ENCODE measurements around the gene CACNA2D3.

CACNA2D3 gene

GRCh38 chr3:54663501-54664011, 541.2 kb downstream of the CACNA2D3 start:
- TF ChIP-seq PAX5 (IDR thresholded peaks at IDR 0.05; ENCODE audit: insufficient read depth, low read length, severe bottlenecking) = no peak
- DNase-seq (ENCODE audit: insufficient read length, low spot score) (no peak), FAIRE-seq (no peak)

- DNase-seq (ENCODE audit: insufficient read length, low spot score) (no peak), FAIRE-seq (no peak)
- TF ChIP-seq POLR2AphosphoS5 (IDR thresholded peaks at IDR 0.05; ENCODE audit: low read depth, low read length) (no peak), POU2F2 (IDR thresholded peaks at IDR 0.05; ENCODE audit: low read depth, low read length) (no peak), PAX5 (IDR thresholded peaks at IDR 0.05; ENCODE audit: insufficient read depth, low read length, severe bottlenecking) (no peak), TAF1 (IDR thresholded peaks at IDR 0.05; ENCODE audit: low read depth, low read length) (no peak), POLR2A (IDR thresholded peaks at IDR 0.05; ENCODE audit: low read depth, low read length) (no peak), SPI1 (IDR thresholded peaks at IDR 0.05; ENCODE audit: low read depth, low read length) (no peak)
Observed at GRCh38 chr3:54665016-54665600, 542.8 kb downstream of the CACNA2D3 start.

- TF ChIP-seq TAF1 (IDR thresholded peaks at IDR 0.05; ENCODE audit: low read depth, low read length) = no peak
- no peak for TF ChIP-seq SPI1 (IDR thresholded peaks at IDR 0.05; ENCODE audit: low read depth, low read length)
- TF ChIP-seq PAX5 (IDR thresholded peaks at IDR 0.05; ENCODE audit: insufficient read depth, low read length, severe bottlenecking) = no peak
- DNase-seq (ENCODE audit: insufficient read length, low spot score) = no peak
- no peak for FAIRE-seq
Observed at GRCh38 chr3:54668236-54668635, 545.9 kb downstream of the CACNA2D3 start.

GRCh38 chr3:54670201-54671000, 548.0 kb downstream of the CACNA2D3 start:
- FAIRE-seq = no peak
- DNase-seq (ENCODE audit: insufficient read length, low spot score) = no peak
- TF ChIP-seq TAF1 (IDR thresholded peaks at IDR 0.05; ENCODE audit: low read depth, low read length) (no peak), POLR2AphosphoS5 (IDR thresholded peaks at IDR 0.05; ENCODE audit: low read depth, low read length) (no peak), SPI1 (IDR thresholded peaks at IDR 0.05; ENCODE audit: low read depth, low read length) (no peak)

GRCh38 chr3:54671511-54671910, 549.2 kb downstream of the CACNA2D3 start:
- DNase-seq (ENCODE audit: insufficient read length, low spot score) (no peak), FAIRE-seq (no peak)
- TF ChIP-seq POU2F2 (IDR thresholded peaks at IDR 0.05; ENCODE audit: low read depth, low read length) = no peak
- TF ChIP-seq PAX5 (IDR thresholded peaks at IDR 0.05; ENCODE audit: insufficient read depth, low read length, severe bottlenecking) = no peak
- TF ChIP-seq POLR2A (IDR thresholded peaks at IDR 0.05; ENCODE audit: low read depth, low read length) = no peak
- no peak for TF ChIP-seq SPI1 (IDR thresholded peaks at IDR 0.05; ENCODE audit: low read depth, low read length)
- no peak for TF ChIP-seq TAF1 (IDR thresholded peaks at IDR 0.05; ENCODE audit: low read depth, low read length)
- no peak for TF ChIP-seq POLR2AphosphoS5 (IDR thresholded peaks at IDR 0.05; ENCODE audit: low read depth, low read length)

GRCh38 chr3:54676087-54676486, 553.7 kb downstream of the CACNA2D3 start:
- no peak for FAIRE-seq
- TF ChIP-seq POU2F2 (IDR thresholded peaks at IDR 0.05; ENCODE audit: low read depth, low read length) (no peak), SPI1 (IDR thresholded peaks at IDR 0.05; ENCODE audit: low read depth, low read length) (no peak), POLR2AphosphoS5 (IDR thresholded peaks at IDR 0.05; ENCODE audit: low read depth, low read length) (no peak)
- no peak for DNase-seq (ENCODE audit: insufficient read length, low spot score)

- no peak for TF ChIP-seq POLR2AphosphoS5 (IDR thresholded peaks at IDR 0.05; ENCODE audit: low read depth, low read length)
- TF ChIP-seq SPI1 (IDR thresholded peaks at IDR 0.05; ENCODE audit: low read depth, low read length) = no peak
- no peak for TF ChIP-seq POU2F2 (IDR thresholded peaks at IDR 0.05; ENCODE audit: low read depth, low read length)
- no peak for TF ChIP-seq PAX5 (IDR thresholded peaks at IDR 0.05; ENCODE audit: insufficient read depth, low read length, severe bottlenecking)
- TF ChIP-seq TAF1 (IDR thresholded peaks at IDR 0.05; ENCODE audit: low read depth, low read length) = no peak
- no peak for TF ChIP-seq POLR2A (IDR thresholded peaks at IDR 0.05; ENCODE audit: low read depth, low read length)
- no peak for DNase-seq (ENCODE audit: insufficient read length, low spot score)
- no peak for FAIRE-seq
Observed at GRCh38 chr3:54681706-54682105, 559.4 kb downstream of the CACNA2D3 start.

GRCh38 chr3:54685213-54685612, 562.9 kb downstream of the CACNA2D3 start:
- no peak for TF ChIP-seq POLR2A (IDR thresholded peaks at IDR 0.05; ENCODE audit: low read depth, low read length)
- no peak for TF ChIP-seq SPI1 (IDR thresholded peaks at IDR 0.05; ENCODE audit: low read depth, low read length)
- no peak for TF ChIP-seq TAF1 (IDR thresholded peaks at IDR 0.05; ENCODE audit: low read depth, low read length)
- no peak for TF ChIP-seq PAX5 (IDR thresholded peaks at IDR 0.05; ENCODE audit: insufficient read depth, low read length, severe bottlenecking)
- TF ChIP-seq POLR2AphosphoS5 (IDR thresholded peaks at IDR 0.05; ENCODE audit: low read depth, low read length) = no peak
- FAIRE-seq = no peak
- no peak for DNase-seq (ENCODE audit: insufficient read length, low spot score)

- FAIRE-seq = no peak
Observed at GRCh38 chr3:54691289-54691771, 569.0 kb downstream of the CACNA2D3 start.

GRCh38 chr3:54696313-54696712, 574.0 kb downstream of the CACNA2D3 start:
- no peak for FAIRE-seq
- no peak for DNase-seq (ENCODE audit: insufficient read length, low spot score)
- no peak for TF ChIP-seq PAX5 (IDR thresholded peaks at IDR 0.05; ENCODE audit: insufficient read depth, low read length, severe bottlenecking)
- no peak for TF ChIP-seq SPI1 (IDR thresholded peaks at IDR 0.05; ENCODE audit: low read depth, low read length)
- no peak for TF ChIP-seq POU2F2 (IDR thresholded peaks at IDR 0.05; ENCODE audit: low read depth, low read length)
- no peak for TF ChIP-seq TAF1 (IDR thresholded peaks at IDR 0.05; ENCODE audit: low read depth, low read length)
- no peak for TF ChIP-seq POLR2A (IDR thresholded peaks at IDR 0.05; ENCODE audit: low read depth, low read length)
- no peak for TF ChIP-seq POLR2AphosphoS5 (IDR thresholded peaks at IDR 0.05; ENCODE audit: low read depth, low read length)

More at GRCh38 chr3:54691289-54691771, 569.0 kb downstream of the CACNA2D3 start:
- no peak for TF ChIP-seq POU2F2 (IDR thresholded peaks at IDR 0.05; ENCODE audit: low read depth, low read length)
- no peak for DNase-seq (ENCODE audit: insufficient read length, low spot score)

All from GM12891 (cell line).